ENCODE results near the gene ZNRF3. TPM values are rescaled to one million over a fixed set of nuclear protein-coding genes. Genes with fewer than 3 reads are reported as not detected.

Gene ZNRF3
- total and polyA plus RNA-seq, 8 donors: 2.4 to 6.8 (median 3.9) TPM

GRCh38 chr22:28981818-28982499, 98.6 kb downstream of the ZNRF3 start:
- TF ChIP-seq, protein P1, sequence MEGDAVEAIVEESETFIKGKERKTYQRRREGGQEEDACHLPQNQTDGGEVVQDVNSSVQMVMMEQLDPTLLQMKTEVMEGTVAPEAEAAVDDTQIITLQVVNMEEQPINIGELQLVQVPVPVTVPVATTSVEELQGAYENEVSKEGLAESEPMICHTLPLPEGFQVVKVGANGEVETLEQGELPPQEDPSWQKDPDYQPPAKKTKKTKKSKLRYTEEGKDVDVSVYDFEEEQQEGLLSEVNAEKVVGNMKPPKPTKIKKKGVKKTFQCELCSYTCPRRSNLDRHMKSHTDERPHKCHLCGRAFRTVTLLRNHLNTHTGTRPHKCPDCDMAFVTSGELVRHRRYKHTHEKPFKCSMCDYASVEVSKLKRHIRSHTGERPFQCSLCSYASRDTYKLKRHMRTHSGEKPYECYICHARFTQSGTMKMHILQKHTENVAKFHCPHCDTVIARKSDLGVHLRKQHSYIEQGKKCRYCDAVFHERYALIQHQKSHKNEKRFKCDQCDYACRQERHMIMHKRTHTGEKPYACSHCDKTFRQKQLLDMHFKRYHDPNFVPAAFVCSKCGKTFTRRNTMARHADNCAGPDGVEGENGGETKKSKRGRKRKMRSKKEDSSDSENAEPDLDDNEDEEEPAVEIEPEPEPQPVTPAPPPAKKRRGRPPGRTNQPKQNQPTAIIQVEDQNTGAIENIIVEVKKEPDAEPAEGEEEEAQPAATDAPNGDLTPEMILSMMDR (IDR thresholded peaks at IDR 0.05): no peak

GRCh38 chr22:28983190-28983589, 99.8 kb downstream of the ZNRF3 start:
- Histone ChIP-seq H3K9me3 (no peaks in the 10 kb centered on the region), H3K4me1 (peaks cover 0 to 8% (median 3%) of the 10 kb centered on the region in 3 donors), H3K4me3 (no peak overlapping the region), H3K36me3 (no peaks in the 10 kb centered on the region), H3K27me3 (no peaks in the 10 kb centered on the region), H3K27ac (no peak overlapping the region)
- intact Hi-C loops (cut with DNase I): no loop called here
- FAIRE-seq: no peak
- DNase-seq: no peak
- 89 to 93% methylated on average over 7 of the region's 7 CpGs for WGBS, 2 donors
- no peak for ATAC-seq
- TF ChIP-seq, protein P1 (IDR thresholded peaks at IDR 0.05): no peak

More at GRCh38 chr22:28981818-28982499, 98.6 kb downstream of the ZNRF3 start:
- Histone ChIP-seq H3K4me3 (no peak overlapping the region), H3K4me1 (peaks cover 0 to 12% (median 11%) of the 10 kb centered on the region in 3 donors), H3K27ac (no peak overlapping the region), H3K9me3 (no peaks in the 10 kb centered on the region), H3K36me3 (no peaks in the 10 kb centered on the region), H3K27me3 (no peaks in the 10 kb centered on the region)
- intact Hi-C loops (cut with DNase I): no loop called here
- no peak for ATAC-seq
- FAIRE-seq: no peak
- WGBS, 2 donors: 92 to 93% methylated on average over 14 of the region's 14 CpGs
- no peak for DNase-seq

DNA sequence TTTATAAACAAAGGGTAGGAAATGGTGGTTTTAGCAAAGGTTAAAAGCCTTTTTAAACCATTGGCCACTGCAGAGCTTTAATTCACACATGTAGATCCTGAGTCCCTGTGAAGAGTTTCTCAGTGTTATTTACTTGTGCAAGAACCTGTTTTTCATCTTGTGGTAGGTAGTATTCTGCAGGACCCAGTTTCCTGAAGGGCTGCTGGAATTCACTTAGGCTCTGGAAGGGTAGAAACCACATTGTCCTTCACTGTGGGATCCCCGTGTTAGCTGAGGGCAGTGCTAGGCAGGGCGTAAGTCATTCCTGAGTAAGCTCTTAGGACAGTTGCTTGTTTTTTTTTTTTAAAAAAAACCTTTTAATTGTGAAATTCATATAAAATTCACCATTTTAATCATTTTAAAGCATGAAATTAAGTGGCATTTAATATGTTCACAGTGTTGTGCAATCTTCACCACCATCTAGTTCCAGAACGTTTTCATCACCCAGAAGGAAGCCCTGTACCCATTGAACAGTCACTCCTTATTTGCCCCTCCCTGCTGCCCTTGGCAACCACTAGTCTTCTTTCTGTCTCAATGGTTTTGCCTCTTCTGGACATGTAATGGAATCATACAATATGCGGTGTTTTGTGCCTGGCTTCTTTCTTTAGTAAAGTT, 100.5 kb downstream of the ZNRF3 start:
- Histone ChIP-seq H3K27ac (no peak overlapping the region), H3K4me3 (no peak overlapping the region), H3K4me1 (peaks cover 0 to 8% (median 0%) of the 10 kb centered on the region in 3 donors), H3K9me3 (no peaks in the 10 kb centered on the region), H3K36me3 (no peaks in the 10 kb centered on the region), H3K27me3 (no peaks in the 10 kb centered on the region)
- TF ChIP-seq, protein P1 (IDR thresholded peaks at IDR 0.05): no peak
- intact Hi-C loops (cut with DNase I): no loop called here
- ATAC-seq (no peak), DNase-seq (no peak), FAIRE-seq (no peak)
- 75 to 78% methylated on average over 4 of the region's 4 CpGs for WGBS, 2 donors

DNA sequence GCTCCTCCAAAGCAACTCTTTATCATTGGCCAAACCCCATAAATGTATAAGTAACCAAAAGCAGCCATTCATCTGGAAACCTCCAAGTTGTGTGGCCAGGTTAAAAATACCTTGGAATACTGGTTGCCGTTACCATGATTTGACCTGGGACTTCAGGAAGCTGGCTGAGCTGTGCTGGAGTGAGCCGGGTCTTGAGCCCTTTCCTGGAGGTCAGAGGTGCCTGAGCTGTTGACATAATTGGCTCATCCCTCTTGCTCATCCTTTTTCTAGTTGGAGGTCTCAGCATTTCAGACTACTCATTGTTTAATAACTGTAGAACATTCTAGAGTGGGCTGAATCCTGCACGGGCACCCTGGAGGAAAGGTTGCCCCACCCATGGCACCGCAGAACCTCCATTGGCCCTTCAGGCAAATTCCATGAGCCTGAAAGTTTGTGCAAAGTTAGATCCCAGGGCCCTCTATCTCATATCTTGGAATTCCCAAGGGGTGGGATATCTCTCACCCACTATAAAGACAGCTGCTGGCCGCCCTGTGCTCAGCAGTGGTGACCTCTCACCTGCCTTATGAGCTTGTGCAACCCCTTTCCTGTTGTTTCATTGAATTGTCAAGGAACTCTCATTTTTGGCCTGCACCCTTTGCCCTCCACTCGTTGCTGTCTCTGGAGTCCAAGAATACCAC, 101.2 kb downstream of the ZNRF3 start:
- no peak overlapping the region for H3K4me3 ChIP-seq
- DNase-seq (no peak), ATAC-seq (no peak), FAIRE-seq (no peak)
- TF ChIP-seq, protein P1 (IDR thresholded peaks at IDR 0.05): no peak
- WGBS, 2 donors: 90 to 93% methylated on average over 6 of the region's 6 CpGs
- H3K4me1 ChIP-seq: peaks cover 0 to under 1% (median 0%) of the 10 kb centered on the region in 3 donors
- no peaks in the 10 kb centered on the region for H3K9me3 ChIP-seq
- no peak overlapping the region for H3K27ac ChIP-seq
- H3K36me3 ChIP-seq: no peaks in the 10 kb centered on the region
- intact Hi-C loops (cut with DNase I): no loop called here
- H3K27me3 ChIP-seq: no peaks in the 10 kb centered on the region
